ENCODE results near the gene TIMP3. TPM values are rescaled to one million over a fixed set of nuclear protein-coding genes. Genes with fewer than 3 reads are reported as not detected.
A peak's percentile ranks its signal among the peaks of the same experiment; 100 is the strongest.

The TIMP3 gene
- total RNA-seq, 2 donors from 2014 or later = 0.07 TPM; not detected in 1

GRCh38 chr22:32820131-32821119, 18.9 kb downstream of the TIMP3 start:
- Mint-ChIP-seq H3K27ac (no peak overlapping the region), H3K4me3 (no peak overlapping the region), H3K27me3 (ENCODE audit: low read depth) (no peaks in the 10 kb centered on the region), H3K36me3 (ENCODE audit: insufficient read depth in 2 of 2) (no peaks in the 10 kb centered on the region), H3K9me3 (no peaks in the 10 kb centered on the region), H3K4me1 (ENCODE audit: low read depth) (no peaks in the 10 kb centered on the region)
- ATAC-seq (replicated peaks in 1 of 2) (no peak), DNase-seq (no peak)

GRCh38 chr22:32822179-32822877, 20.8 kb downstream of the TIMP3 start:
- no peak overlapping the region for H3K4me3 Mint-ChIP-seq
- H3K27me3 Mint-ChIP-seq (ENCODE audit: low read depth) = no peaks in the 10 kb centered on the region
- H3K9me3 Mint-ChIP-seq = no peaks in the 10 kb centered on the region

GRCh38 chr22:32823024-32823730, 21.7 kb downstream of the TIMP3 start:
- no peak overlapping the region for H3K27ac Mint-ChIP-seq
- H3K36me3 Mint-ChIP-seq (ENCODE audit: insufficient read depth in 2 of 2) = no peaks in the 10 kb centered on the region
- no peak for ATAC-seq (replicated peaks in 1 of 2)
- H3K27me3 Mint-ChIP-seq (ENCODE audit: low read depth) = no peaks in the 10 kb centered on the region
- no peaks in the 10 kb centered on the region for H3K4me1 Mint-ChIP-seq (ENCODE audit: low read depth)
- no peak overlapping the region for H3K4me3 Mint-ChIP-seq
- DNase-seq = peak in 1 of 2 donors; percentile 2
- no peaks in the 10 kb centered on the region for H3K9me3 Mint-ChIP-seq

More at GRCh38 chr22:32822179-32822877, 20.8 kb downstream of the TIMP3 start:
- DNase-seq = no peak
- no peak for ATAC-seq (replicated peaks in 1 of 2)
- Mint-ChIP-seq H3K36me3 (ENCODE audit: insufficient read depth in 2 of 2) (no peaks in the 10 kb centered on the region), H3K27ac (no peak overlapping the region), H3K4me1 (ENCODE audit: low read depth) (no peaks in the 10 kb centered on the region)

GRCh38 chr22:32824531-32825312, 23.2 kb downstream of the TIMP3 start:
- Mint-ChIP-seq H3K27me3 (ENCODE audit: low read depth) (no peaks in the 10 kb centered on the region), H3K36me3 (ENCODE audit: insufficient read depth in 2 of 2) (no peaks in the 10 kb centered on the region), H3K4me3 (no peak overlapping the region), H3K4me1 (ENCODE audit: low read depth) (no peaks in the 10 kb centered on the region), H3K27ac (no peak overlapping the region), H3K9me3 (no peaks in the 10 kb centered on the region)
- ATAC-seq (replicated peaks in 1 of 2) = no peak
- DNase-seq = no peak

- no peaks in the 10 kb centered on the region for H3K36me3 Mint-ChIP-seq (ENCODE audit: insufficient read depth in 2 of 2)
- H3K27me3 Mint-ChIP-seq (ENCODE audit: low read depth) = no peaks in the 10 kb centered on the region
- no peaks in the 10 kb centered on the region for H3K9me3 Mint-ChIP-seq
- DNase-seq (no peak), ATAC-seq (replicated peaks in 1 of 2) (no peak)
- H3K4me1 Mint-ChIP-seq (ENCODE audit: low read depth) = peaks cover 5% of the 10 kb centered on the region
- no peak overlapping the region for H3K4me3 Mint-ChIP-seq
- no peak overlapping the region for H3K27ac Mint-ChIP-seq
These were observed 25.0 kb downstream of the TIMP3 start for GRCh38 chr22:32826537-32826936.

GRCh38 chr22:32827049-32827602, 25.6 kb downstream of the TIMP3 start:
- DNase-seq = no peak
- no peak overlapping the region for H3K4me3 Mint-ChIP-seq
- H3K9me3 Mint-ChIP-seq = no peaks in the 10 kb centered on the region
- H3K36me3 Mint-ChIP-seq (ENCODE audit: insufficient read depth in 2 of 2) = no peaks in the 10 kb centered on the region
- no peak overlapping the region for H3K27ac Mint-ChIP-seq
- no peak for ATAC-seq (replicated peaks in 1 of 2)
- H3K4me1 Mint-ChIP-seq (ENCODE audit: low read depth) = peaks cover 5% of the 10 kb centered on the region
- H3K27me3 Mint-ChIP-seq (ENCODE audit: low read depth) = no peaks in the 10 kb centered on the region

- Mint-ChIP-seq H3K27me3 (ENCODE audit: low read depth) (no peaks in the 10 kb centered on the region), H3K4me3 (no peak overlapping the region), H3K27ac (no peak overlapping the region), H3K9me3 (no peaks in the 10 kb centered on the region), H3K4me1 (ENCODE audit: low read depth) (peaks cover 10% of the 10 kb centered on the region), H3K36me3 (ENCODE audit: insufficient read depth in 2 of 2) (no peaks in the 10 kb centered on the region)
- ATAC-seq (replicated peaks in 1 of 2) = no peak
- no peak for DNase-seq
These were observed 26.6 kb downstream of the TIMP3 start for GRCh38 chr22:32828150-32828549.

GRCh38 chr22:32828561-32828960, 27.1 kb downstream of the TIMP3 start:
- peaks cover 10% of the 10 kb centered on the region for H3K4me1 Mint-ChIP-seq (ENCODE audit: low read depth)
- H3K4me3 Mint-ChIP-seq = no peak overlapping the region
- H3K9me3 Mint-ChIP-seq = no peaks in the 10 kb centered on the region
- H3K27ac Mint-ChIP-seq = no peak overlapping the region
- H3K36me3 Mint-ChIP-seq (ENCODE audit: insufficient read depth in 2 of 2) = no peaks in the 10 kb centered on the region
- no peak for DNase-seq
- no peaks in the 10 kb centered on the region for H3K27me3 Mint-ChIP-seq (ENCODE audit: low read depth)
- ATAC-seq (replicated peaks in 1 of 2) = no peak

- ATAC-seq (replicated peaks in 1 of 2) (no peak), DNase-seq (no peak)
- Mint-ChIP-seq H3K9me3 (no peaks in the 10 kb centered on the region), H3K4me3 (no peak overlapping the region), H3K27ac (no peak overlapping the region), H3K4me1 (ENCODE audit: low read depth) (peaks cover 10% of the 10 kb centered on the region), H3K27me3 (ENCODE audit: low read depth) (no peaks in the 10 kb centered on the region), H3K36me3 (ENCODE audit: insufficient read depth in 2 of 2) (no peaks in the 10 kb centered on the region)
These were observed 27.9 kb downstream of the TIMP3 start for GRCh38 chr22:32829451-32829851.

- no peaks in the 10 kb centered on the region for H3K36me3 Mint-ChIP-seq (ENCODE audit: insufficient read depth in 2 of 2)
These were observed 29.0 kb downstream of the TIMP3 start for GRCh38 chr22:32830473-32830872.

GRCh38 chr22:32830957-32831356, 29.5 kb downstream of the TIMP3 start:
- no peaks in the 10 kb centered on the region for H3K9me3 Mint-ChIP-seq
- H3K27me3 Mint-ChIP-seq (ENCODE audit: low read depth) = no peaks in the 10 kb centered on the region
- no peaks in the 10 kb centered on the region for H3K36me3 Mint-ChIP-seq (ENCODE audit: insufficient read depth in 2 of 2)
- H3K4me1 Mint-ChIP-seq (ENCODE audit: low read depth) = peaks cover 10% of the 10 kb centered on the region
- ATAC-seq (replicated peaks in 1 of 2) (no peak), DNase-seq (no peak)
- no peak overlapping the region for H3K4me3 Mint-ChIP-seq
- H3K27ac Mint-ChIP-seq = no peak overlapping the region

More at GRCh38 chr22:32830473-32830872, 29.0 kb downstream of the TIMP3 start:
- Mint-ChIP-seq H3K27ac (no peak overlapping the region), H3K9me3 (no peaks in the 10 kb centered on the region), H3K27me3 (ENCODE audit: low read depth) (no peaks in the 10 kb centered on the region), H3K4me1 (ENCODE audit: low read depth) (peaks cover 10% of the 10 kb centered on the region), H3K4me3 (no peak overlapping the region)
- ATAC-seq (replicated peaks in 1 of 2) (no peak), DNase-seq (no peak)

- Mint-ChIP-seq H3K27me3 (ENCODE audit: low read depth) (no peaks in the 10 kb centered on the region), H3K36me3 (ENCODE audit: insufficient read depth in 2 of 2) (no peaks in the 10 kb centered on the region), H3K4me1 (ENCODE audit: low read depth) (peaks cover 10% of the 10 kb centered on the region), H3K4me3 (no peak overlapping the region), H3K27ac (no peak overlapping the region), H3K9me3 (no peaks in the 10 kb centered on the region)
- DNase-seq (no peak), ATAC-seq (replicated peaks in 1 of 2) (no peak)
These were observed 30.1 kb downstream of the TIMP3 start for GRCh38 chr22:32831584-32831983.

Measured in activated T-cell treated with anti-CD3 and anti-CD28 coated beads, Interleukin-2, amount 50 U/mL, for 72 hours (primary cell).